MM.1S (cell line): ENCODE measurements around the gene GPR52.

Experiments
- DNase-seq: peaks from one replicate; pipeline ENCODE4 v3.0.0-alpha.2; 2015
- H2AFZ ChIP-seq: fragments of 300-600 bp; sonication (generic); 2 replicates; pipeline ENCODE4 v1.6.0; 2016; ENCODE audit warnings: antibody characterized with exemption, low read length
- H3F3A ChIP-seq: fragments of 300-600 bp; sonication (generic); 2 replicates; pipeline ENCODE4 v1.6.1; 2016; ENCODE audit warnings: mild to moderate bottlenecking, antibody characterized with exemption, low read length, moderate library complexity, mixed read lengths; ENCODE audit not compliant: insufficient read depth
- H3K27ac ChIP-seq: fragments of 300-600 bp; sonication (generic); 2 replicates; pipeline ENCODE4 v1.5.1; 2016; ENCODE audit warnings: mild to moderate bottlenecking, low read length
- H3K27me3 ChIP-seq: fragments of 300-600 bp; sonication (generic); replicated peaks from 2 replicates; pipeline ENCODE4 v1.6.0; 2016; ENCODE audit warnings: low read length; ENCODE audit not compliant: insufficient read depth
- H3K36me3 ChIP-seq: fragments of 300-600 bp; sonication (generic); replicated peaks from 2 replicates; pipeline ENCODE4 v1.6.1; 2016; ENCODE audit warnings: mild to moderate bottlenecking, low read length, mixed read lengths; ENCODE audit not compliant: insufficient read depth
- H3K4me1 ChIP-seq: fragments of 300-600 bp; sonication (generic); 2 replicates; pipeline ENCODE4 v1.6.1; 2016; ENCODE audit warnings: low read length, mixed read lengths
- H3K4me2 ChIP-seq: fragments of 300-600 bp; sonication (generic); 2 replicates; pipeline ENCODE4 v1.6.0; 2016; ENCODE audit warnings: low read depth, low read length
- H3K4me3 ChIP-seq: fragments of 300-600 bp; sonication (generic); 2 replicates; pipeline ENCODE4 v1.5.1; 2016; ENCODE audit warnings: low read length, mixed read lengths
- H3K79me2 ChIP-seq: fragments of 300-600 bp; sonication (generic); 2 replicates; pipeline ENCODE4 v1.6.1; 2016; ENCODE audit warnings: mixed run types, low read length, mixed read lengths
- H3K9ac ChIP-seq: fragments of 300-600 bp; sonication (generic); 2 replicates; pipeline ENCODE4 v1.6.1; 2016; ENCODE audit warnings: low read length, mixed read lengths
- H3K9me2 ChIP-seq: fragments of 300-600 bp; sonication (generic); replicated peaks from 2 replicates; pipeline ENCODE4 v1.6.1; 2016; ENCODE audit warnings: mild to moderate bottlenecking, low read length, mixed read lengths; ENCODE audit not compliant: insufficient read depth
- H3K9me3 ChIP-seq: fragments of 300-600 bp; sonication (generic); replicated peaks from 2 replicates; pipeline ENCODE4 v1.6.1; 2016; ENCODE audit warnings: mild to moderate bottlenecking, low read length, mixed read lengths; ENCODE audit not compliant: insufficient read depth
- H4K20me1 ChIP-seq: fragments of 300-600 bp; sonication (generic); 2 replicates; pipeline ENCODE4 v1.6.1; 2016; ENCODE audit warnings: mild to moderate bottlenecking, low read length, moderate library complexity, mixed read lengths; ENCODE audit not compliant: insufficient read depth
- CTCF ChIP-seq: fragments of 300-600 bp; sonication (generic); IDR thresholded peaks from 2 replicates; pipeline ENCODE4 v1.5.1; 2016; ENCODE audit warnings: antibody characterized with exemption, low read length, mixed read lengths
- EZH2 ChIP-seq: fragments of 300-600 bp; sonication (generic); optimal IDR thresholded peaks from 2 replicates; pipeline ENCODE3; 2017; ENCODE audit warnings: low read depth, mild to moderate bottlenecking, antibody characterized with exemption, low read length, mixed read lengths
- EZH2phosphoT487 ChIP-seq: fragments of 300-600 bp; sonication (generic); IDR thresholded peaks from 2 replicates; pipeline ENCODE4 v1.6.1; 2018; ENCODE audit warnings: antibody characterized with exemption, low read length

The GPR52 gene

GRCh38 chr1:174426153-174426552, 21.6 kb upstream of the GPR52 start:
- Histone ChIP-seq H3K4me1 (no peaks in the 10 kb centered on the region), H3K4me2 (no peak overlapping the region), H3K9ac (no peak overlapping the region), H3K4me3 (no peak overlapping the region), H3K36me3 (no peaks in the 10 kb centered on the region), H2AFZ (no peak overlapping the region), H3F3A (no peaks in the 10 kb centered on the region), H4K20me1 (no peaks in the 10 kb centered on the region), H3K27me3 (no peaks in the 10 kb centered on the region), H3K9me3 (no peaks in the 10 kb centered on the region), H3K79me2 (no peaks in the 10 kb centered on the region), H3K9me2 (no peaks in the 10 kb centered on the region), H3K27ac (no peak overlapping the region)
- TF ChIP-seq EZH2phosphoT487 = no peak
- TF ChIP-seq EZH2 = no peak
- TF ChIP-seq CTCF = no peak
- no peak for DNase-seq

- Histone ChIP-seq H3K9me2 (no peaks in the 10 kb centered on the region), H3F3A (no peaks in the 10 kb centered on the region), H3K27me3 (no peaks in the 10 kb centered on the region), H2AFZ (no peak overlapping the region), H3K27ac (no peak overlapping the region), H3K79me2 (no peaks in the 10 kb centered on the region), H3K4me1 (no peaks in the 10 kb centered on the region), H3K9me3 (no peaks in the 10 kb centered on the region), H4K20me1 (no peaks in the 10 kb centered on the region), H3K36me3 (no peaks in the 10 kb centered on the region), H3K4me3 (no peak overlapping the region), H3K4me2 (no peak overlapping the region), H3K9ac (no peak overlapping the region)
- TF ChIP-seq CTCF (no peak), EZH2 (no peak), EZH2phosphoT487 (no peak)
- DNase-seq = no peak
Measured at GRCh38 chr1:174428033-174428432, 19.7 kb upstream of the GPR52 start.

- no peaks in the 10 kb centered on the region for H3F3A ChIP-seq
- no peaks in the 10 kb centered on the region for H3K36me3 ChIP-seq
- TF ChIP-seq EZH2 (no peak), EZH2phosphoT487 (no peak), CTCF (no peak)
- no peak overlapping the region for H3K27ac ChIP-seq
- H3K9me3 ChIP-seq = no peaks in the 10 kb centered on the region
- no peaks in the 10 kb centered on the region for H3K79me2 ChIP-seq
- H3K4me2 ChIP-seq = no peak overlapping the region
- H2AFZ ChIP-seq = no peak overlapping the region
- DNase-seq = no peak
- no peaks in the 10 kb centered on the region for H4K20me1 ChIP-seq
- no peak overlapping the region for H3K4me3 ChIP-seq
- no peaks in the 10 kb centered on the region for H3K27me3 ChIP-seq
- no peaks in the 10 kb centered on the region for H3K4me1 ChIP-seq
- H3K9ac ChIP-seq = no peak overlapping the region
- no peaks in the 10 kb centered on the region for H3K9me2 ChIP-seq
Measured at GRCh38 chr1:174428739-174429138, 19.0 kb upstream of the GPR52 start.
